Measurements from ENCODE around the gene TSPAN18. TPM values are rescaled to one million over a fixed set of nuclear protein-coding genes. Genes with fewer than 3 reads are reported as not detected.
"Not testable (repeated sequence)": the region's sequence is repeated elsewhere in the genome, so short reads cannot be mapped to it uniquely, and the experiment has no call there.

Gene TSPAN18
- total RNA-seq, 4 donors from 2014 or later = 31.1 to 74.6 (median 34.7) TPM

DNA sequence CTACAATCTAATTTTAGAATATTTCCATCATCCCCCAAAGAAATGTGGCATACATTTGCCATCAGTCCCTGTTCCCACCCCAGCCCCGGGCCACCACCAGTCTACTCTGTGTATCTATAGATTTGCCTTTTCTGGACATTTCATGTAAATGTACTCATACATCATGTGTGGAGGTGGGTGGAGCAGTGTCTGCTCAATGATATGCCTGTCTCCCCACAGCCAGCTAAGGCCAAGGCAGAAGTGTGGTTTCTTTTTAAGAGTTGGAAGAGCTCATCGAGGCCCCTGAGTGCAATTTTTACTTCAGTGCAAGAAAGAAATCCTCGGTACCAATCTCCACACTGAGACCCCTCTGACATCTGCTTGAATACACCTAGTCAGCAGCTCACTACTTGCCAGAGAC lies 143.4 kb downstream of the TSPAN18 start:
- H3K4me3 ChIP-seq = no peak overlapping the region
- H3K36me3 ChIP-seq = peaks cover 0 to 3% of the 10 kb centered on the region in 2 donors
- TF ChIP-seq, protein P1, sequence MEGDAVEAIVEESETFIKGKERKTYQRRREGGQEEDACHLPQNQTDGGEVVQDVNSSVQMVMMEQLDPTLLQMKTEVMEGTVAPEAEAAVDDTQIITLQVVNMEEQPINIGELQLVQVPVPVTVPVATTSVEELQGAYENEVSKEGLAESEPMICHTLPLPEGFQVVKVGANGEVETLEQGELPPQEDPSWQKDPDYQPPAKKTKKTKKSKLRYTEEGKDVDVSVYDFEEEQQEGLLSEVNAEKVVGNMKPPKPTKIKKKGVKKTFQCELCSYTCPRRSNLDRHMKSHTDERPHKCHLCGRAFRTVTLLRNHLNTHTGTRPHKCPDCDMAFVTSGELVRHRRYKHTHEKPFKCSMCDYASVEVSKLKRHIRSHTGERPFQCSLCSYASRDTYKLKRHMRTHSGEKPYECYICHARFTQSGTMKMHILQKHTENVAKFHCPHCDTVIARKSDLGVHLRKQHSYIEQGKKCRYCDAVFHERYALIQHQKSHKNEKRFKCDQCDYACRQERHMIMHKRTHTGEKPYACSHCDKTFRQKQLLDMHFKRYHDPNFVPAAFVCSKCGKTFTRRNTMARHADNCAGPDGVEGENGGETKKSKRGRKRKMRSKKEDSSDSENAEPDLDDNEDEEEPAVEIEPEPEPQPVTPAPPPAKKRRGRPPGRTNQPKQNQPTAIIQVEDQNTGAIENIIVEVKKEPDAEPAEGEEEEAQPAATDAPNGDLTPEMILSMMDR (IDR thresholded peaks at IDR 0.05) = no peak
- no peak for TF ChIP-seq EP300 (IDR thresholded peaks at IDR 0.05)
- no peak for TF ChIP-seq POLR2A (IDR thresholded peaks at IDR 0.05)
- TF ChIP-seq POLR2AphosphoS5 (IDR thresholded peaks at IDR 0.05) = no peak
- no peaks in the 10 kb centered on the region for H3K9me3 ChIP-seq
- H3K27ac ChIP-seq = peak overlapping the region in 3 of 4 donors; percentile 59 to 74 (median 70)
- WGBS, 2 donors (ENCODE audit: low coverage in 1 of 2) = 33 to 45% methylated on average over 1 to 3 of the region's 3 CpGs
- no peaks in the 10 kb centered on the region for H3K27me3 ChIP-seq
- peaks cover 0 to 51% (median 0%) of the 10 kb centered on the region in 3 donors for H3K4me1 ChIP-seq
- no peak for ATAC-seq

DNA sequence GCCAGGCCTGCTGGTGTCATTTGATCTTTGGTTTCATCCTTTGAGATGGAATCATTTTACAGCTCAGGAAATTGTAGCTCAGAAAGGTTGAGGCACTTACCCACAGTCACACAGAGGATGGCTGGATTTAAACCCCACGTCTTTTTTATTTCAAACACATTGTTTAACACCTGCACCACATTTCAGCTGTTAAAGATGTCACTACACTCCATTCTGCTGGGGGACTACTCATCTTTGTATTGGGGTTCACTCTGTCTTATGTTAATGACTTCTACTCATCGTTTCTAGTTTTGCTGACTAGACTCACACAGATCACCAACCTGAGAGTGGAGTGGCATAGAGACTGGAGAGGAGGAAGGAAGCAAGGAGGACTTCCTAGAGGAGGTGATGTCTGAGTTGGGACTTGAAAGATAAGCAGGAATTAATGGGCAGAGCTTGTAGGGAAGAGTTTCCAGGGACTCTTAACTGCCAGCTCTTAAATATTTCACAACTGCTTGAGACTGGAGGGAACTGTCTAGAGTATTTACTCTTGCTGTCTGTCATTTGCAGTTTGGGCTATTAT lies 143.9 kb downstream of the TSPAN18 start:
- Histone ChIP-seq H3K27ac (peak overlapping the region in 3 of 4 donors; percentile 59 to 74 (median 70)), H3K4me1 (peaks cover 0 to 47% (median 0%) of the 10 kb centered on the region in 3 donors), H3K4me3 (no peak overlapping the region), H3K36me3 (peaks cover 0 to 3% of the 10 kb centered on the region in 2 donors), H3K27me3 (no peaks in the 10 kb centered on the region), H3K9me3 (no peaks in the 10 kb centered on the region)
- no peak for TF ChIP-seq POLR2A (IDR thresholded peaks at IDR 0.05)
- ATAC-seq = no peak
- WGBS, 2 donors (ENCODE audit: low coverage in 1 of 2) = 71% methylated on average over 1 to 2 of the region's 2 CpGs

DNA sequence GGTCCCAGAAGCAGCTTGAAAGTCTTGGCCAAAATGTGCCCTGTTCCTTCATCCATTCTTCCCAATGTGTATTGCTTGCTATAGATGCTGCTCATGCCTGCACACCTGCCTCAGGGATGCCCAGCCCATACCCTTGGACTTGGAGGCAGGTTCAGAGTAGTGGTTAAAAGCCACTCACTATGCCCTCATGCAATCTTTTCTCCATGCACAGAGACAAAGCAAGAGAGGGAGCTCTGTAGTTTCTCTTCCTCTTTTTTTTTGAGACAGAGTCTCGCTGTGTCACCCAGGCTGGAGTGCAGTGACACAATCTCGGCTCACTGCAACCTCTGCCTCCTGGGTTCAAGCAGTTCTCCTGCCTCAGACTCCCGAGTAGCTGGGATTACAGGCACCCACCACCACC lies 144.9 kb downstream of the TSPAN18 start:
- H3K27me3 ChIP-seq, ATAC-seq: not testable (repeated sequence)

DNA sequence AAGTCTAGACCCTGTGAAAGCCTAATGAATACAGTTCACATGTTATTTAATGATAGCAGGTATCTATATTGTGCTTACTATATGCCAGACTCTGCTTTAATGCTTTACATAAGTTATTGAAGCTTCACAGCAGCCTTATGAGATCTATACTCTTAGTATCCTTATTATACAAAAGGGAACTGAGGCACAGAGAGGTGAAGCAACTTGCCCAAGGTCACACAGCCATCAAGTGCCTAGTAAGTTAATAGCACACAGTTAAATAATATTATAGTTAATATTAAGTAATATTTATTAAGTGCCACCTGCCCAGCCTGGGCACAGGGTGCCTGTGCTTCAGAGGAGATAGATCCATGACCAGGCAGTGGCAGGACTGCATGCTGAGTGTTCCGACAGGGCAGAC lies 145.8 kb downstream of the TSPAN18 start:
- peaks cover 0 to 3% of the 10 kb centered on the region in 2 donors for H3K36me3 ChIP-seq
- ATAC-seq = no peak

More for the DNA sequence above, 144.9 kb downstream of the TSPAN18 start:
- H3K36me3 ChIP-seq, H3K4me3 ChIP-seq, H3K9me3 ChIP-seq: not testable (repeated sequence)
- 83 to 92% methylated on average over 1 to 2 of the region's 3 CpGs for WGBS, 2 donors (ENCODE audit: low coverage in 1 of 2)
- Histone ChIP-seq H3K27ac (peak overlapping the region in 1 of 4 donors; percentile 74), H3K4me1 (peaks cover 0 to 47% (median 0%) of the 10 kb centered on the region in 3 donors)

DNA sequence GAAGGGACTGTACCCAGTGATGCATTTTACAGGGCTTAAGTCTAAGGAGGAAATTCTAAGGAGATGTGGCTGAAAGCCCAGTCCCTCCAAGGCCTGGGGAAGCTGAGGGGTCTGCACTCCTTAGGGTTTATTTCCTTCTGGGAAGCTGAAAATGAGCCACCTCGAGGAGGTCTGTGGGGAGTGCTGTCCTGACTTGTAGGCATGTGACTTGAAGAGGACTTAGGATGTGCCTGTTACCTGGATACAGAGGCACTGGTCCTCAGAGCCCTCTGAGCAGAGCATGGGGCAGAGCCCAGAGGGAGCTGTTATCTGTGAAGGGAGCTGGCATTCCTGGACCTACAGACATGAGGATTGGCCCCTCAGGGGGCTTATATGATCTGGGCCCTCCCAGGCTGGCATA lies 146.8 kb downstream of the TSPAN18 start:
- peak overlapping the region in 1 of 4 donors; percentile 3 for H3K27ac ChIP-seq
- H3K36me3 ChIP-seq = peaks cover 0 to 3% of the 10 kb centered on the region in 2 donors
- H3K4me3 ChIP-seq = no peak overlapping the region
- no peak for ATAC-seq
- TF ChIP-seq POLR2A (IDR thresholded peaks at IDR 0.05) = no peak
- no peak for TF ChIP-seq POLR2AphosphoS5 (IDR thresholded peaks at IDR 0.05)
- no peak for TF ChIP-seq EP300 (IDR thresholded peaks at IDR 0.05)
- TF ChIP-seq, protein P1 (IDR thresholded peaks at IDR 0.05) = no peak
- H3K27me3 ChIP-seq = no peaks in the 10 kb centered on the region
- peaks cover 0 to 51% (median 5%) of the 10 kb centered on the region in 3 donors for H3K4me1 ChIP-seq
- WGBS, 2 donors (ENCODE audit: low coverage in 1 of 2) = no CpG with 5 or more reads among the region's 1 CpG
- H3K9me3 ChIP-seq = no peaks in the 10 kb centered on the region

More for the DNA sequence above, 145.8 kb downstream of the TSPAN18 start:
- no peaks in the 10 kb centered on the region for H3K27me3 ChIP-seq
- no peak overlapping the region for H3K27ac ChIP-seq
- TF ChIP-seq EP300 (IDR thresholded peaks at IDR 0.05) = no peak
- no peak for TF ChIP-seq POLR2AphosphoS5 (IDR thresholded peaks at IDR 0.05)
- no peak for TF ChIP-seq POLR2A (IDR thresholded peaks at IDR 0.05)
- TF ChIP-seq, protein P1 (IDR thresholded peaks at IDR 0.05) = no peak
- 56 to 90% methylated on average over 1 of the region's 1 CpG for WGBS, 2 donors (ENCODE audit: low coverage in 1 of 2)
- H3K4me1 ChIP-seq = peaks cover 0 to 49% (median 0%) of the 10 kb centered on the region in 3 donors
- H3K9me3 ChIP-seq = no peaks in the 10 kb centered on the region
- H3K4me3 ChIP-seq = no peak overlapping the region

DNA sequence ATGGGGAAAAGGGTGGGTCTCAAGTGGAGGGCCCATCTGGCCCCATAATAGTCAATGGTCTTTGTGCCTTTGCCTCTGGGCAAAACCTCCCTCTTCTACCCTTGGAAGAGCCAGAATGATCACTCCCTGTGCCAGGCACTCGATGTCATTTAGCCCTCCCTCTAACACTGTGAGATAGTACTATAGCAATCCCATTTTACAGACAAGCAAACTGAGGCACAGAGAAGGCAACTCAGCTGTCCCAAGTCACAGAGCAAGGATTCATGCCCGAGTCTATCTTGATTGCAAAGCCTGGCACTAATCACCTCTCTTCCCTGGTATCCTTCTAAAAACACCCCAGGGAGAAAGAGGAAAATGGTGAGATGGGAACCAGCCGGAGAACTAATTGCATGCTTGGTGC lies 147.5 kb downstream of the TSPAN18 start:
- no peaks in the 10 kb centered on the region for H3K27me3 ChIP-seq
- peaks cover 0 to 45% (median 5%) of the 10 kb centered on the region in 3 donors for H3K4me1 ChIP-seq
- TF ChIP-seq EP300 (IDR thresholded peaks at IDR 0.05) (no peak), POLR2A (IDR thresholded peaks at IDR 0.05) (no peak)
- 60% methylated on average over 1 of the region's 3 CpGs; no CpG with 5 or more reads in 1 of the 2 donors for WGBS, 2 donors (ENCODE audit: low coverage in 1 of 2)
- no peak overlapping the region for H3K27ac ChIP-seq
- H3K9me3 ChIP-seq = no peaks in the 10 kb centered on the region
- ATAC-seq = no peak
- H3K36me3 ChIP-seq = peaks cover 0 to 3% of the 10 kb centered on the region in 2 donors
- H3K4me3 ChIP-seq = no peak overlapping the region

All from gastroesophageal sphincter (tissue), 4 donors.